Measurements from ENCODE around the gene STRA8.

GRCh38 chr7:135211179-135211945, 22.3 kb upstream of the STRA8 start, which contains the start of gene WDR91:
- TF ChIP-seq CTCF (IDR thresholded peaks at IDR 0.05): no peak
- peak; percentile 24 to 80 for TF ChIP-seq POLR2A (IDR thresholded peaks at IDR 0.05)
- peak; percentile 46 to 89 for TF ChIP-seq POLR2AphosphoS5 (IDR thresholded peaks at IDR 0.05; ENCODE audit: insufficient read depth in 1 of 2, low read depth in 1 of 2)

All from vagina (tissue), 2 donors.